ENCODE results near the gene ADPRHL1.

The ADPRHL1 gene

GRCh38 chr13:113430378-113431110 lies 22.7 kb downstream of the ADPRHL1 start:
- DNase-seq: no peak

GRCh38 chr13:113429608-113429985 lies 23.7 kb downstream of the ADPRHL1 start:
- DNase-seq: no peak

GRCh38 chr13:113428871-113429607 lies 24.2 kb downstream of the ADPRHL1 start:
- DNase-seq: no peak

GRCh38 chr13:113428469-113428865 lies 24.8 kb downstream of the ADPRHL1 start:
- DNase-seq: no peak

- no peak for DNase-seq
These were observed 25.5 kb downstream of the ADPRHL1 start for GRCh38 chr13:113427562-113428468.

GRCh38 chr13:113426591-113426986 lies 26.7 kb downstream of the ADPRHL1 start:
- DNase-seq: no peak

- no peak for DNase-seq
These were observed 27.2 kb downstream of the ADPRHL1 start for GRCh38 chr13:113425941-113426590.

GRCh38 chr13:113423520-113424163 lies 29.6 kb downstream of the ADPRHL1 start:
- DNase-seq: no peak

GRCh38 chr13:113422807-113423519 lies 30.3 kb downstream of the ADPRHL1 start:
- no peak for DNase-seq

GRCh38 chr13:113421673-113422270 lies 31.5 kb downstream of the ADPRHL1 start:
- no peak for DNase-seq

- DNase-seq: no peak
These were observed 32.3 kb downstream of the ADPRHL1 start for GRCh38 chr13:113420833-113421600.

GRCh38 chr13:113420232-113420631 lies 33.1 kb downstream of the ADPRHL1 start:
- no peak for DNase-seq

GRCh38 chr13:113419531-113420193 lies 33.6 kb downstream of the ADPRHL1 start:
- no peak for DNase-seq

- DNase-seq: no peak
These were observed 34.6 kb downstream of the ADPRHL1 start for GRCh38 chr13:113418722-113419049.

- DNase-seq: no peak
These were observed 35.2 kb downstream of the ADPRHL1 start for GRCh38 chr13:113417836-113418721.

GRCh38 chr13:113417008-113417751 lies 36.1 kb downstream of the ADPRHL1 start:
- DNase-seq: no peak

GRCh38 chr13:113415825-113416224 lies 37.5 kb downstream of the ADPRHL1 start:
- no peak for DNase-seq

GRCh38 chr13:113415032-113415431 lies 38.3 kb downstream of the ADPRHL1 start:
- no peak for DNase-seq

All from activated CD4-positive, alpha-beta T cell treated with anti-CD3 and anti-CD28 coated beads for 1 hour (primary cell).